ENCODE data around the gene GDPD4. TPM values are rescaled to one million over a fixed set of nuclear protein-coding genes. Genes with fewer than 3 reads are reported as not detected.

GDPD4 gene
- total RNA-seq, 4 donors from 2014 or later: not detected

GRCh38 chr11:77316733-77317342, 15.4 kb upstream of the GDPD4 start:
- in situ Hi-C loops (cut with MboI; ENCODE audit: low pct_ligation_motif_present in 1 of 4, low pct_unique_long_range_greater_than_20kb in 1 of 4, low sequenced_read_pairs in 3 of 4) (no loop called here), intact Hi-C loops (cut with DNase I; ENCODE audit: low total_unique reads) (no loop called here)
- Histone ChIP-seq H3K36me3 (peaks cover 0 to 11% (median 0%) of the 10 kb centered on the region in 4 donors), H3K27ac (no peak overlapping the region), H3K4me1 (no peaks in the 10 kb centered on the region), H3K27me3 (no peaks in the 10 kb centered on the region), H3K9me3 (no peaks in the 10 kb centered on the region), H3K4me3 (no peak overlapping the region)
- no peak for TF ChIP-seq CTCF (IDR thresholded peaks at IDR 0.05)
- no peak for TF ChIP-seq EP300 (IDR thresholded peaks at IDR 0.05; ENCODE audit: low read depth)
- TF ChIP-seq POLR2A (IDR thresholded peaks at IDR 0.05): no peak
- no peak for DNase-seq
- 33 to 44% methylated on average over 5 of the region's 5 CpGs for WGBS, 2 donors (ENCODE audit: low coverage in 1 of 2)

- no peak overlapping the region for H3K4me3 ChIP-seq
- no peak for DNase-seq
- TF ChIP-seq EP300 (IDR thresholded peaks at IDR 0.05; ENCODE audit: low read depth) (no peak), POLR2AphosphoS5 (IDR thresholded peaks at IDR 0.05) (no peak), POLR2A (IDR thresholded peaks at IDR 0.05) (no peak), CTCF (IDR thresholded peaks at IDR 0.05) (no peak)
- no peaks in the 10 kb centered on the region for H3K4me1 ChIP-seq
- H3K36me3 ChIP-seq: no peaks in the 10 kb centered on the region
- H3K9me3 ChIP-seq: no peaks in the 10 kb centered on the region
- no peaks in the 10 kb centered on the region for H3K27me3 ChIP-seq
- intact Hi-C loops (cut with DNase I; ENCODE audit: low total_unique reads) (no loop called here), in situ Hi-C loops (cut with MboI; ENCODE audit: low pct_ligation_motif_present in 1 of 4, low pct_unique_long_range_greater_than_20kb in 1 of 4, low sequenced_read_pairs in 3 of 4) (no loop called here)
- H3K27ac ChIP-seq: no peak overlapping the region
These were observed 10.6 kb upstream of the GDPD4 start for GRCh38 chr11:77312107-77312506.

GRCh38 chr11:77311701-77312100, 10.2 kb upstream of the GDPD4 start:
- Histone ChIP-seq H3K27me3 (no peaks in the 10 kb centered on the region), H3K36me3 (no peaks in the 10 kb centered on the region), H3K9me3 (no peaks in the 10 kb centered on the region), H3K27ac (no peak overlapping the region), H3K4me1 (no peaks in the 10 kb centered on the region), H3K4me3 (no peak overlapping the region)
- in situ Hi-C loops (cut with MboI; ENCODE audit: low pct_ligation_motif_present in 1 of 4, low pct_unique_long_range_greater_than_20kb in 1 of 4, low sequenced_read_pairs in 3 of 4): no loop called here
- WGBS, 2 donors (ENCODE audit: low coverage in 1 of 2): 60 to 89% methylated on average over 1 to 3 of the region's 3 CpGs
- intact Hi-C loops (cut with DNase I; ENCODE audit: low total_unique reads): no loop called here
- no peak for TF ChIP-seq POLR2AphosphoS5 (IDR thresholded peaks at IDR 0.05)
- TF ChIP-seq POLR2A (IDR thresholded peaks at IDR 0.05): no peak
- no peak for TF ChIP-seq EP300 (IDR thresholded peaks at IDR 0.05; ENCODE audit: low read depth)
- no peak for TF ChIP-seq CTCF (IDR thresholded peaks at IDR 0.05)
- no peak for DNase-seq

- in situ Hi-C loops (cut with MboI; ENCODE audit: low pct_ligation_motif_present in 1 of 4, low pct_unique_long_range_greater_than_20kb in 1 of 4, low sequenced_read_pairs in 3 of 4) (no loop called here), intact Hi-C loops (cut with DNase I; ENCODE audit: low total_unique reads) (no loop called here)
- Histone ChIP-seq H3K4me1 (no peaks in the 10 kb centered on the region), H3K27me3 (no peaks in the 10 kb centered on the region), H3K36me3 (no peaks in the 10 kb centered on the region), H3K4me3 (no peak overlapping the region), H3K9me3 (no peaks in the 10 kb centered on the region), H3K27ac (no peak overlapping the region)
- DNase-seq: no peak
- TF ChIP-seq CTCF (IDR thresholded peaks at IDR 0.05) (no peak), EP300 (IDR thresholded peaks at IDR 0.05; ENCODE audit: low read depth) (no peak), POLR2A (IDR thresholded peaks at IDR 0.05) (no peak), POLR2AphosphoS5 (IDR thresholded peaks at IDR 0.05) (no peak)
- whole genome bisulfite sequencing, 2 donors (ENCODE audit: low coverage in 1 of 2): 85 to 100% methylated on average over 1 to 5 of the region's 5 CpGs
These were observed 9.2 kb upstream of the GDPD4 start for GRCh38 chr11:77310721-77311120.

Data from transverse colon (tissue), 4 donors.